ENCODE data around the gene OGA. TPM values are rescaled to one million over a fixed set of nuclear protein-coding genes. Genes with fewer than 3 reads are reported as not detected.

The OGA gene
- total and polyA plus RNA-seq, 9 of the 15 experiments (the other 6 are each of a cell fraction or from before 2014, with no cell fraction given): 13.5 to 73.5 (median 59.5) TPM

GRCh38 chr10:101830322-101831168, 12.3 kb upstream of the OGA start (continued):
- TF ChIP-seq, protein P1, sequence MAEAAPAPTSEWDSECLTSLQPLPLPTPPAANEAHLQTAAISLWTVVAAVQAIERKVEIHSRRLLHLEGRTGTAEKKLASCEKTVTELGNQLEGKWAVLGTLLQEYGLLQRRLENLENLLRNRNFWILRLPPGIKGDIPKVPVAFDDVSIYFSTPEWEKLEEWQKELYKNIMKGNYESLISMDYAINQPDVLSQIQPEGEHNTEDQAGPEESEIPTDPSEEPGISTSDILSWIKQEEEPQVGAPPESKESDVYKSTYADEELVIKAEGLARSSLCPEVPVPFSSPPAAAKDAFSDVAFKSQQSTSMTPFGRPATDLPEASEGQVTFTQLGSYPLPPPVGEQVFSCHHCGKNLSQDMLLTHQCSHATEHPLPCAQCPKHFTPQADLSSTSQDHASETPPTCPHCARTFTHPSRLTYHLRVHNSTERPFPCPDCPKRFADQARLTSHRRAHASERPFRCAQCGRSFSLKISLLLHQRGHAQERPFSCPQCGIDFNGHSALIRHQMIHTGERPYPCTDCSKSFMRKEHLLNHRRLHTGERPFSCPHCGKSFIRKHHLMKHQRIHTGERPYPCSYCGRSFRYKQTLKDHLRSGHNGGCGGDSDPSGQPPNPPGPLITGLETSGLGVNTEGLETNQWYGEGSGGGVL (CRISPR knock-in tag; IDR thresholded peaks at IDR 0.05): no peak
- no peak for TF ChIP-seq ID3 (CRISPR knock-in tag; IDR thresholded peaks at IDR 0.05)
- TF ChIP-seq ID3 (tag; IDR thresholded peaks at IDR 0.05): peak; percentile 73; the same call in 1 of the 2 replicates
- TF ChIP-seq, protein P2, sequence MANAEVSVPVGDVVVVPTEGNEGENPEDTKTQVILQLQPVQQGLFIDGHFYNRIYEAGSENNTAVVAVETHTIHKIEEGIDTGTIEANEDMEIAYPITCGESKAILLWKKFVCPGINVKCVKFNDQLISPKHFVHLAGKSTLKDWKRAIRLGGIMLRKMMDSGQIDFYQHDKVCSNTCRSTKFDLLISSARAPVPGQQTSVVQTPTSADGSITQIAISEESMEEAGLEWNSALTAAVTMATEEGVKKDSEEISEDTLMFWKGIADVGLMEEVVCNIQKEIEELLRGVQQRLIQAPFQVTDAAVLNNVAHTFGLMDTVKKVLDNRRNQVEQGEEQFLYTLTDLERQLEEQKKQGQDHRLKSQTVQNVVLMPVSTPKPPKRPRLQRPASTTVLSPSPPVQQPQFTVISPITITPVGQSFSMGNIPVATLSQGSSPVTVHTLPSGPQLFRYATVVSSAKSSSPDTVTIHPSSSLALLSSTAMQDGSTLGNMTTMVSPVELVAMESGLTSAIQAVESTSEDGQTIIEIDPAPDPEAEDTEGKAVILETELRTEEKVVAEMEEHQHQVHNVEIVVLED (CRISPR knock-in tag; IDR thresholded peaks at IDR 0.05): peak; percentile 89
- no peak for TF ChIP-seq ZNF57 (CRISPR knock-in tag; IDR thresholded peaks at IDR 0.05)
- TF ChIP-seq, protein P3, sequence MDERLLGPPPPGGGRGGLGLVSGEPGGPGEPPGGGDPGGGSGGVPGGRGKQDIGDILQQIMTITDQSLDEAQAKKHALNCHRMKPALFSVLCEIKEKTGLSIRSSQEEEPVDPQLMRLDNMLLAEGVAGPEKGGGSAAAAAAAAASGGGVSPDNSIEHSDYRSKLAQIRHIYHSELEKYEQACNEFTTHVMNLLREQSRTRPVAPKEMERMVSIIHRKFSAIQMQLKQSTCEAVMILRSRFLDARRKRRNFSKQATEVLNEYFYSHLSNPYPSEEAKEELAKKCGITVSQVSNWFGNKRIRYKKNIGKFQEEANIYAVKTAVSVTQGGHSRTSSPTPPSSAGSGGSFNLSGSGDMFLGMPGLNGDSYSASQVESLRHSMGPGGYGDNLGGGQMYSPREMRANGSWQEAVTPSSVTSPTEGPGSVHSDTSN (CRISPR knock-in tag; IDR thresholded peaks at IDR 0.05; ENCODE audit: low read depth): no peak
- TF ChIP-seq, protein P3 (tag; conservative IDR thresholded peaks at IDR 0.05; ENCODE audit: low read depth): no peak
- TF ChIP-seq TFAP4 (CRISPR knock-in tag; IDR thresholded peaks at IDR 0.05; ENCODE audit: borderline replicate concordance): peak; percentile 87
- no peak for TF ChIP-seq ZNF311 (CRISPR knock-in tag; IDR thresholded peaks at IDR 0.05)
- TF ChIP-seq, protein P4, sequence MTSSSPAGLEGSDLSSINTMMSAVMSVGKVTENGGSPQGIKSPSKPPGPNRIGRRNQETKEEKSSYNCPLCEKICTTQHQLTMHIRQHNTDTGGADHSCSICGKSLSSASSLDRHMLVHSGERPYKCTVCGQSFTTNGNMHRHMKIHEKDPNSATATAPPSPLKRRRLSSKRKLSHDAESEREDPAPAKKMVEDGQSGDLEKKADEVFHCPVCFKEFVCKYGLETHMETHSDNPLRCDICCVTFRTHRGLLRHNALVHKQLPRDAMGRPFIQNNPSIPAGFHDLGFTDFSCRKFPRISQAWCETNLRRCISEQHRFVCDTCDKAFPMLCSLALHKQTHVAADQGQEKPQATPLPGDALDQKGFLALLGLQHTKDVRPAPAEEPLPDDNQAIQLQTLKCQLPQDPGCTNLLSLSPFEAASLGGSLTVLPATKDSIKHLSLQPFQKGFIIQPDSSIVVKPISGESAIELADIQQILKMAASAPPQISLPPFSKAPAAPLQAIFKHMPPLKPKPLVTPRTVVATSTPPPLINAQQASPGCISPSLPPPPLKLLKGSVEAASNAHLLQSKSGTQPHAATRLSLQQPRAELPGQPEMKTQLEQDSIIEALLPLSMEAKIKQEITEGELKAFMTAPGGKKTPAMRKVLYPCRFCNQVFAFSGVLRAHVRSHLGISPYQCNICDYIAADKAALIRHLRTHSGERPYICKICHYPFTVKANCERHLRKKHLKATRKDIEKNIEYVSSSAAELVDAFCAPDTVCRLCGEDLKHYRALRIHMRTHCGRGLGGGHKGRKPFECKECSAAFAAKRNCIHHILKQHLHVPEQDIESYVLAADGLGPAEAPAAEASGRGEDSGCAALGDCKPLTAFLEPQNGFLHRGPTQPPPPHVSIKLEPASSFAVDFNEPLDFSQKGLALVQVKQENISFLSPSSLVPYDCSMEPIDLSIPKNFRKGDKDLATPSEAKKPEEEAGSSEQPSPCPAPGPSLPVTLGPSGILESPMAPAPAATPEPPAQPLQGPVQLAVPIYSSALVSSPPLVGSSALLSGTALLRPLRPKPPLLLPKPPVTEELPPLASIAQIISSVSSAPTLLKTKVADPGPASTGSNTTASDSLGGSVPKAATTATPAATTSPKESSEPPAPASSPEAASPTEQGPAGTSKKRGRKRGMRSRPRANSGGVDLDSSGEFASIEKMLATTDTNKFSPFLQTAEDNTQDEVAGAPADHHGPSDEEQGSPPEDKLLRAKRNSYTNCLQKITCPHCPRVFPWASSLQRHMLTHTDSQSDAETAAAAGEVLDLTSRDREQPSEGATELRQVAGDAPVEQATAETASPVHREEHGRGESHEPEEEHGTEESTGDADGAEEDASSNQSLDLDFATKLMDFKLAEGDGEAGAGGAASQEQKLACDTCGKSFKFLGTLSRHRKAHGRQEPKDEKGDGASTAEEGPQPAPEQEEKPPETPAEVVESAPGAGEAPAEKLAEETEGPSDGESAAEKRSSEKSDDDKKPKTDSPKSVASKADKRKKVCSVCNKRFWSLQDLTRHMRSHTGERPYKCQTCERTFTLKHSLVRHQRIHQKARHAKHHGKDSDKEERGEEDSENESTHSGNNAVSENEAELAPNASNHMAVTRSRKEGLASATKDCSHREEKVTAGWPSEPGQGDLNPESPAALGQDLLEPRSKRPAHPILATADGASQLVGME (CRISPR knock-in tag; IDR thresholded peaks at IDR 0.05): no peak
- no peak for TF ChIP-seq ZNF324 (CRISPR knock-in tag; IDR thresholded peaks at IDR 0.05)
- 0 out of 2 replicates have a peak, but pooled peaks have one; percentile 23 for TF ChIP-seq NFIC (IDR thresholded peaks at IDR 0.05)

Measured in K562 (cell line).